PC-3 (cell line): ENCODE results near the gene EN1.

Experiments
- EZH2 ChIP-seq: fragments of 300-600 bp; sonication (generic); IDR thresholded peaks from one replicate; pipeline ENCODE4 v1.6.1; 2017; ENCODE audit warnings: antibody characterized with exemption, mild to moderate bottlenecking, low read length; ENCODE audit not compliant: unreplicated experiment
- EZH2phosphoT487 ChIP-seq: fragments of 300-600 bp; sonication (generic); IDR thresholded peaks from 2 replicates; pipeline ENCODE4 v1.6.1; 2018; ENCODE audit warnings: mild to moderate bottlenecking, antibody characterized with exemption, low read length, borderline replicate concordance
- TF ChIP-seq, protein P1 (sequence below): fragments of 300-600 bp; sonication (generic); conservative IDR thresholded peaks from 2 replicates; pipeline ENCODE4 v1.5.1; 2017; ENCODE audit warnings: antibody characterized with exemption, low read depth, mild to moderate bottlenecking, low read length

DNA sequence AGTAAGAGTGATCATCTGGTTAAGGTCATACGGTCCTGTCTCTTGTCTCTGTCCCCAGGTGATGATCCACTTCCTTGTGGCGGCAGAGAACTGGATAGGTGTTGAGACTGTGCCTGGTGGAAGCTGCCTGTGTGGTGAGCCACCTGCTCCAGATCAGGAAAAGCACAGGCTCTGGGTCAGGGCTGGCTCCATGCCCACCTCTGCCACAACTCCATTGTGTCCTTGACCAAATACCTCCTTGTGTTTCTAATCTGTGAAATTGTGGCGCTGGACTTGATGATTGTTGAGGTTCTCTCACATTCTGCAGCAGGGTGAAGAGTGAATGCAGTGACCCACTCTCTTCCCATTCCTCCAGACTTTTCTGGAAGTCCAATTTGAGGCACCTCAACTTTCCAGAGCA, 45.7 kb upstream of the EN1 start:
- TF ChIP-seq, protein P1, sequence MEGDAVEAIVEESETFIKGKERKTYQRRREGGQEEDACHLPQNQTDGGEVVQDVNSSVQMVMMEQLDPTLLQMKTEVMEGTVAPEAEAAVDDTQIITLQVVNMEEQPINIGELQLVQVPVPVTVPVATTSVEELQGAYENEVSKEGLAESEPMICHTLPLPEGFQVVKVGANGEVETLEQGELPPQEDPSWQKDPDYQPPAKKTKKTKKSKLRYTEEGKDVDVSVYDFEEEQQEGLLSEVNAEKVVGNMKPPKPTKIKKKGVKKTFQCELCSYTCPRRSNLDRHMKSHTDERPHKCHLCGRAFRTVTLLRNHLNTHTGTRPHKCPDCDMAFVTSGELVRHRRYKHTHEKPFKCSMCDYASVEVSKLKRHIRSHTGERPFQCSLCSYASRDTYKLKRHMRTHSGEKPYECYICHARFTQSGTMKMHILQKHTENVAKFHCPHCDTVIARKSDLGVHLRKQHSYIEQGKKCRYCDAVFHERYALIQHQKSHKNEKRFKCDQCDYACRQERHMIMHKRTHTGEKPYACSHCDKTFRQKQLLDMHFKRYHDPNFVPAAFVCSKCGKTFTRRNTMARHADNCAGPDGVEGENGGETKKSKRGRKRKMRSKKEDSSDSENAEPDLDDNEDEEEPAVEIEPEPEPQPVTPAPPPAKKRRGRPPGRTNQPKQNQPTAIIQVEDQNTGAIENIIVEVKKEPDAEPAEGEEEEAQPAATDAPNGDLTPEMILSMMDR, result no peak
- TF ChIP-seq EZH2 (no peak), EZH2phosphoT487 (no peak)
